Activated CD8-positive, alpha-beta memory T cell treated with anti-CD3 and anti-CD28 coated beads, Interleukin-2, amount 50 U/mL, for 48 hours (primary cell): ENCODE measurements around the gene MMP23B.
"Not testable (repeated sequence)": the region's sequence is repeated elsewhere in the genome, so short reads cannot be mapped to it uniquely, and the experiment has no call there.

Experiments used
- DNase-seq: peaks from one replicate; pipeline ENCODE4 v3.0.0-alpha.2; 2020

MMP23B gene

GRCh38 chr1:1671365-1672119 lies 39.6 kb downstream of the MMP23B start:
- no peak for DNase-seq

GRCh38 chr1:1672181-1672965 lies 40.4 kb downstream of the MMP23B start:
- DNase-seq, result no peak

- DNase-seq, result not testable (repeated sequence)
Observed at GRCh38 chr1:1674806-1675205, 42.8 kb downstream of the MMP23B start.

- DNase-seq, result not testable (repeated sequence)
Observed at GRCh38 chr1:1675218-1675617, 43.2 kb downstream of the MMP23B start.

- not testable (repeated sequence) for DNase-seq
Observed at GRCh38 chr1:1676087-1676486, 44.1 kb downstream of the MMP23B start.

DNA sequence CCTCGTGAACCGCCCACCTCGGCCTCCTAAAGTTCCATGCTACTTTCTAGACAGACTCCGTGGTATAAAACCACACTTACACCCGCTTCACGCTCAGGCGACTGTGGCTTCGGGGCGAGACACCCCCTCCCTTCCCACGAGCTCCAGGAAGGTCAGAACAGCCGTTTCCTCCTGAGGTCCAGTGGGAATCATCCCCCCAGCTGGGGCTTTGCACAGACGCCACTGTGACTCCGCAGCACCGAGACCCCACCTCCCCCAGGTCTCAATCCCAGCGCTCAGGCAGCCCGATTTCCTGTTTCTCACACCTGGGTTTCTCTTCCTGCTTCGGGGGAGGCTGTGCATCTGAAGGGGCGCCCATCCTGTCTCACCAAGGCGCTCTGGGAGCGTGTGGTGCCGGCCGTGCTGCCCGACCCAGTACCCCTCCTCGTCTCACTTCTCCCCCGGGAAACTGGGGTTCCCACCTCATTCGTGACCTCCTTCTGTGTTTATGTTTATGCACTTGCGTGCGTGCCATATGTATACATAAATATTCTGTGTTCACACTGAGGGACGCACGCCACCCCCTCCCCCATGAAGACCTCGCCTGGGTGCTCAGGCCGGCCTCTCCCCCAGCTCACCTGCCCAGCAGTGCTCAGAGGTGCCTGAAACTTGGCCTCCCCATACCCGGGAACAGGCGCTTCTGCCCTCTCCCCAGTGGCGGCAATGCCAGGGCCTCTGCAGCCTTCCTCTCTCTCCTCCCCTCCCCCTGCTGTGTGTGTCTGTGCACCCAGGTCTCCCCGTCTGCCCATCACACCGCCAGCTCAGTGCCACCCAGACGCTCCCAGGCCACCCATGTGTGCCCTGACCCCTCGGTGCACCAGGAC lies 46.0 kb downstream of the MMP23B start:
- peak; percentile 83 for DNase-seq

GRCh38 chr1:1678581-1679380 lies 46.8 kb downstream of the MMP23B start:
- DNase-seq, result peak; percentile 85

DNA sequence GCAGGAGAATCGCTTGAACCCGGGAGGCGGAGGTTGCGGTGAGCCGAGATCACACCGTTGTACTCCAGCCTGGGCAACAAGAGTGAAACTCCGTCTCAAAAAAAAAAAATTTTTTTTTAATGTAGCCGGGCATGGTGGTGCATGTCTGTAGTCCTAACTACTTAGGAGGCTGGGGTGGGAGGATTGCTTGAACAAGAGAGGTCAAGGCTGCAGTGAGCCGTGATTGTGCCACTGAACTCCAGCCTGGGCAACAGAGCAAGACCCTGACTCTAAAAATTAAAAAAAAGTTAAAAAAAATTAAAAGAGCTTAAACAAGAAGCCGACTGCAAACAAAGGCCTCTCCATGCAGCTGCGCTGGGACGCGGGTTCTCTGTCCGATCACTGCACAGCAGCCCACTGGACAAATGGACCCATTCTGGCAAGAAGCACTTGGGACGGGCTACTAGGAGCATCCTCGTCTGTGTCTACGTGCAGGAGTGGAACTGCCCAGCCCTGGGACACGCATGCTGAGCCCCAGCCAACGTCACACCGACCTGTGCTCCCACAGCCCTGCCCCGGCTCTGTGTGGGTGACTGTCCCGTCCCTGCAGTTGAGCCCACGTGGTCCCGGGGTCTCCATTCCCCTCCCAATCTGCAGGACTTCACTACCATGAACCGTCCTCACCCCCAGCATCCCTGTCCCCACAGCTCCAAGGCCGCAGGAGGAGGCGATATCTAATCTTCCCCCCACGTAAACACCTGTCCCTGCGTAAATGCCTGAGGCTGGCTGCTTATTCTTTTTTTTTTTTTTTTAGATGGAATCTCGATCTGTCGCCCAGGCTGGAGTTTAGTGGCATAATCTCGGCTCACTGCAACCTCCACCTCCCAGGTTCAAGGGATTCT lies 48.3 kb downstream of the MMP23B start:
- DNase-seq, result peak; percentile 53

GRCh38 chr1:1680912-1681273 lies 48.9 kb downstream of the MMP23B start:
- DNase-seq, result peak; percentile 47

- DNase-seq, result no peak
Observed at GRCh38 chr1:1683104-1683905, 51.3 kb downstream of the MMP23B start.
